IMR-90 (cell line): ENCODE results near the gene KIAA0408. TPM values are rescaled to one million over a fixed set of nuclear protein-coding genes. Genes with fewer than 3 reads are reported as not detected.

Experiments
- ATAC-seq: fragments of 200-7000 bp; cut with Tn5 transposase; 2 replicates; pipeline ENCODE4 v1.9.1; 2020; ENCODE audit warnings: low read depth, mild to moderate bottlenecking, moderate library complexity
- BruUV-seq: library from RNA; stranded (reverse); fragments of 400-500 nt; replicated peaks from 2 replicates; lab custom pipeline; 2021; lab: Mats Ljungman, UMichigan
- CTCF ChIA-PET: fragments of 300-600 bp; formaldehyde crosslinking; extraction: SDS; loops from one replicate; lab custom pipeline; 2021; ENCODE audit warnings: antibody characterized with exemption; lab: Yijun Ruan, JAX
- POLR2A ChIA-PET: fragments of 300-600 bp; sonication (Branson Sonifier 250); formaldehyde crosslinking; loops from one replicate; lab custom pipeline; 2022; ENCODE audit warnings: antibody characterized with exemption; ENCODE audit not compliant: unreplicated experiment; lab: Charles Lee
- DNase-seq: peaks from one replicate; pipeline ENCODE4 v3.0.0; 2013
- H2AFZ ChIP-seq: replicated peaks from 2 replicates; pipeline ENCODE3; 2013; ENCODE audit warnings: low read length, mild to moderate bottlenecking; ENCODE audit not compliant: poor library complexity
- H2AK5ac ChIP-seq: 2 replicates; pipeline ENCODE4 v1.6.1; 2013; ENCODE audit warnings: low read depth, low read length, inconsistent platforms
- H2AK9ac ChIP-seq: replicated peaks from 2 replicates; pipeline ENCODE3; 2013; ENCODE audit warnings: mild to moderate bottlenecking, low read depth, low read length, moderate library complexity; ENCODE audit not compliant: poor library complexity
- H2BK120ac ChIP-seq: 2 replicates; pipeline ENCODE4 v1.6.1; 2013; ENCODE audit warnings: low read depth, low read length, inconsistent platforms
- H2BK15ac ChIP-seq: 3 replicates; pipeline ENCODE4 v1.6.1; 2013; ENCODE audit warnings: low read depth, low read length, inconsistent platforms
- H2BK20ac ChIP-seq: 2 replicates; pipeline ENCODE4 v1.6.1; 2013; ENCODE audit warnings: low read depth, mild to moderate bottlenecking, inconsistent platforms, low read length, moderate library complexity
- H2BK5ac ChIP-seq: 2 replicates; pipeline ENCODE4 v1.6.1; 2013; ENCODE audit warnings: mild to moderate bottlenecking, low read depth, low read length, inconsistent platforms; ENCODE audit not compliant: poor library complexity, severe bottlenecking
- H3K14ac ChIP-seq: replicated peaks from 2 replicates; pipeline ENCODE4 v1.6.1; 2013; ENCODE audit warnings: low read depth, low read length, inconsistent platforms
- H3K18ac ChIP-seq: 2 replicates; pipeline ENCODE4 v1.6.1; 2013; ENCODE audit warnings: low read depth, low read length, control low read depth
- H3K23ac ChIP-seq: 2 replicates; pipeline ENCODE4 v1.6.1; 2013; ENCODE audit warnings: low read depth, low read length, inconsistent platforms
- H3K27ac ChIP-seq: 2 replicates; pipeline ENCODE4 v1.5.1; 2013; ENCODE audit warnings: mild to moderate bottlenecking, control low read depth, low read length; ENCODE audit not compliant: insufficient read depth
- H3K27me3 ChIP-seq: 2 replicates; pipeline ENCODE4 v1.6.1; 2013; ENCODE audit warnings: low read length; ENCODE audit not compliant: control insufficient read depth, insufficient read depth
- H3K36me3 ChIP-seq: 2 replicates; pipeline ENCODE4 v1.6.1; 2013; ENCODE audit warnings: low read length, mixed read lengths; ENCODE audit not compliant: control insufficient read depth, insufficient read depth
- H3K4ac ChIP-seq: 2 replicates; pipeline ENCODE4 v1.6.1; 2013; ENCODE audit warnings: low read depth, low read length, inconsistent platforms
- H3K4me1 ChIP-seq: 2 replicates; pipeline ENCODE4 v1.6.1; 2013; ENCODE audit warnings: low read length, mixed read lengths; ENCODE audit not compliant: control insufficient read depth, insufficient read depth
- H3K4me2 ChIP-seq: 2 replicates; pipeline ENCODE4 v1.6.1; 2013; ENCODE audit warnings: low read depth, mild to moderate bottlenecking, control low read depth, low read length, moderate library complexity
- H3K4me3 ChIP-seq: 2 replicates; pipeline ENCODE4 v1.5.1; 2013; ENCODE audit warnings: low read depth, mild to moderate bottlenecking, control low read depth, low read length, moderate library complexity; ENCODE audit not compliant: insufficient read depth
- H3K56ac ChIP-seq: 2 replicates; pipeline ENCODE4 v1.6.1; 2013; ENCODE audit warnings: low read length, inconsistent platforms; ENCODE audit not compliant: insufficient read depth; ENCODE audit errors: extremely low read depth
- H3K79me1 ChIP-seq, 2 experiments: 2 replicates each; pipeline ENCODE4 v1.6.1; 2013; ENCODE audit warnings: low read length in 2 of 2, inconsistent platforms in 1 of 2, low read depth in 1 of 2
- H3K9ac ChIP-seq: 2 replicates; pipeline ENCODE4 v1.6.1; 2013; ENCODE audit warnings: low read depth, low read length, control low read depth
- H3K9me1 ChIP-seq: 2 replicates; pipeline ENCODE4 v1.6.1; 2013; ENCODE audit warnings: low read length, inconsistent platforms; ENCODE audit not compliant: insufficient read depth
- H3K9me3 ChIP-seq: 2 replicates; pipeline ENCODE4 v1.6.1; 2013; ENCODE audit warnings: low read length; ENCODE audit not compliant: control insufficient read depth, insufficient read depth
- H4K20me1 ChIP-seq: 2 replicates; pipeline ENCODE4 v1.6.1; 2013; ENCODE audit warnings: low read length, inconsistent platforms; ENCODE audit not compliant: insufficient read depth
- H4K5ac ChIP-seq: 2 replicates; pipeline ENCODE4 v1.6.1; 2013; ENCODE audit warnings: mild to moderate bottlenecking, low read depth, low read length, control low read depth
- H4K8ac ChIP-seq, 2 experiments: 2 replicates each; pipeline ENCODE4 v1.6.1; 2013; ENCODE audit warnings: low read depth in 2 of 2, low read length in 2 of 2, control low read depth in 1 of 2, inconsistent platforms in 1 of 2
- H4K91ac ChIP-seq: 2 replicates; pipeline ENCODE4 v1.6.1; 2013; ENCODE audit warnings: low read depth, low read length, inconsistent platforms; ENCODE audit not compliant: insufficient read depth
- CEBPB ChIP-seq: IDR thresholded peaks from 2 replicates; pipeline ENCODE4 v1.6.1; 2012; ENCODE audit warnings: low read depth, low read length, improper control_type of control experiment
- CHD1 ChIP-seq: IDR thresholded peaks from 2 replicates; pipeline ENCODE4 v1.6.1; 2012; ENCODE audit warnings: low read depth, low read length, improper control_type of control experiment
- MAFK ChIP-seq: IDR thresholded peaks from 2 replicates; pipeline ENCODE4 v1.6.1; 2012; ENCODE audit warnings: low read depth, low read length, improper control_type of control experiment
- MAZ ChIP-seq: IDR thresholded peaks from 2 replicates; pipeline ENCODE4 v1.6.1; 2012; ENCODE audit warnings: low read depth, mild to moderate bottlenecking, low read length, improper control_type of control experiment, moderate library complexity, borderline replicate concordance
- MXI1 ChIP-seq: IDR thresholded peaks from 2 replicates; pipeline ENCODE4 v1.6.1; 2012; ENCODE audit warnings: low read depth, mild to moderate bottlenecking, low read length, moderate library complexity, borderline replicate concordance
- RAD21 ChIP-seq: IDR thresholded peaks from 2 replicates; pipeline ENCODE4 v1.6.1; 2012; ENCODE audit warnings: low read length, improper control_type of control experiment
- RFX5 ChIP-seq: IDR thresholded peaks from 2 replicates; pipeline ENCODE4 v1.8.0; 2012; ENCODE audit warnings: low read depth, mild to moderate bottlenecking, low read length, moderate library complexity
- WGBS, 2 experiments: methylation state at CpG; one replicate each; pipeline versions ENCODE4 v1.1.5 to v1.1.7; 2013; ENCODE audit warnings: missing lambda C conversion rate in 2 of 2; ENCODE audit not compliant: insufficient read length in 1 of 2; ENCODE audit errors: extremely low coverage in 2 of 2; 5-methylcytosine and 5-hydroxymethylcytosine counted together
- dilution Hi-C: fragments of 300-500 bp; cut with HindIII; formaldehyde crosslinking; loops from one replicate; pipeline ENCODE4 v1.14.3; 2018; ENCODE audit warnings: low sequenced_read_pairs; ENCODE audit not compliant: unreplicated experiment
- in situ Hi-C: fragments of 300-500 bp; cut with MboI; formaldehyde crosslinking; loops from 3 replicates; pipeline ENCODE4 v1.14.3; 2019; ENCODE audit warnings: low sequenced_read_pairs, inconsistent platforms, mixed read lengths
- intact Hi-C: fragments of 100-400 bp; cut with micrococcal nuclease; formaldehyde crosslinking; loops from 2 replicates; pipeline ENCODE4 v1.10.0; 2022
- polyA plus RNA-seq, 3 experiments: library from polyadenylated mRNA; depleted of rRNA; stranded (reverse); fragments of >200 nt; gene quantifications; 2 replicates each; pipeline ENCODE4 v1.2.3, GENCODE V29; 2012; ENCODE audit warnings: low replicate concordance in 1 of 3
- total RNA-seq: library from RNA; depleted of rRNA; stranded (reverse); fragments of >200 nt; gene quantifications from 2 replicates; pipeline ENCODE4 v1.2.3, GENCODE V29; 2012

KIAA0408 gene
- total and polyA plus RNA-seq, 2 of the 4 experiments (the other 2 are of a cell fraction) = 0.90 to 2.9 TPM

DNA sequence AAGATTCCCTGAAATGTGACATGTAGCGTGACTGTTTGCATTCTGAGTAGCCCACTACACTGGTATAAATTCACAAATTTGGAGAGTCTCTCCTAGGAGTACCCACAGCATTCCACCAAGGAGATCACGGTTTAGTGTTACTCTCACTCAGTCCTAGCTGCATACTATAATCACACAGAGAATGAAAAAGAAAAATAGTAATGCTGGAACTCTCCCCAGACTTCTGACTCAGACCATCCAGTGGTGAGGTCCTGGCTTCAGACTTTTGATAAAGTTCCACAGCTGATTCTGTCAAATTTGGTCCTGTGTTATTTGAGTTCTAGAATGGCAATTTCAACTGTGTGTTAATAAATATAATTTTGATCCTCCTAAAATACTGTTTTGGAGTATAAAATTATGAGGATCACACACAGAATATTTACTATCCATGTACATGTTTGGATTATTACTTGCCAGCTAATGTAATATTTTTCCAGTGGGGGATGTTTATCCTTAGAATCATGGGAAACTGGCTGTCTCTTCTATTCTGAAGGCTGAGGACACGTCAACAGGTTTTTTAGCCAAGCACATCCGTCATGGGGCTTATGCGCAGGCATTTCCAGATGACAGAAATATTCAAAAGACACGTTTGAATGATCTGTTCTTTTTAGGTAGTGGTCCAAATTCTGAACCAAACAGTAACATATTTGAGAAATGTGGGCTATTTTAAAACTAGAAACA is 5.1 kb upstream of the KIAA0408 start:
- no peak overlapping the region for H2BK120ac ChIP-seq
- H2BK15ac ChIP-seq = no peak overlapping the region
- peak overlapping the region; percentile 58; the same call in 1 of the 2 replicates for H3K4me2 ChIP-seq
- in situ Hi-C loops = loop anchor here (10.0 kb wide), 1 partner anchor 160 kb away; no protein-coding TSS in a partner anchor
- no peaks in the 10 kb centered on the region for H3K79me1 ChIP-seq
- H3K23ac ChIP-seq = no peak overlapping the region
- H3K18ac ChIP-seq = no peak overlapping the region
- no peak overlapping the region for H4K91ac ChIP-seq
- H3K4me3 ChIP-seq = no peak overlapping the region
- peak; percentile 85 for DNase-seq
- ChIA-PET POLR2A (no interaction called here), CTCF (interaction anchor here (0.8 to 1.1 kb wide), 5 partner anchors 19 to 174 kb away, joined by 3 to 9 read pairs (median 4); no protein-coding TSS in a partner anchor)
- no peak for TF ChIP-seq MXI1
- TF ChIP-seq MAZ = no peak
- TF ChIP-seq RAD21 = no peak
- TF ChIP-seq MAFK = no peak
- TF ChIP-seq CHD1 = no peak
- no peak for TF ChIP-seq RFX5
- no peak for TF ChIP-seq CEBPB
- H3K9ac ChIP-seq = no peak overlapping the region
- peak overlapping the region; percentile 11 for H2BK5ac ChIP-seq
- peaks cover 3% of the 10 kb centered on the region; the same call in 1 of the 2 replicates for H4K20me1 ChIP-seq
- peaks cover 4% of the 10 kb centered on the region; the same call in 1 of the 2 replicates for H3K4me1 ChIP-seq
- no peaks in the 10 kb centered on the region for H3K36me3 ChIP-seq
- dilution Hi-C loops = no loop called here
- H3K14ac ChIP-seq = no peak overlapping the region
- H3K27me3 ChIP-seq = no peaks in the 10 kb centered on the region
- WGBS, 2 experiments = no CpG with 5 or more reads among the region's 6 CpGs
- BruUV-seq = no TSS peak
- H2BK20ac ChIP-seq = no peak overlapping the region
- no peak overlapping the region for H3K4ac ChIP-seq
- H3K9me1 ChIP-seq = peaks cover 3% of the 10 kb centered on the region; the same call in 1 of the 2 replicates
- H4K5ac ChIP-seq = no peak overlapping the region
- H2AK5ac ChIP-seq = no peak overlapping the region
- no peak overlapping the region for H2AK9ac ChIP-seq
- intact Hi-C loops = loop anchor here (1.0 to 2.0 kb wide), 3 partner anchors 52 to 164 kb away; no protein-coding TSS in a partner anchor
- peak; percentile 88 for ATAC-seq
- no peak overlapping the region for H4K8ac ChIP-seq
- H3K27ac ChIP-seq = no peak overlapping the region
- H3K9me3 ChIP-seq = no peaks in the 10 kb centered on the region
- no peak overlapping the region for H2AFZ ChIP-seq
- H3K56ac ChIP-seq = no peak overlapping the region
